Loucy (cell line): ENCODE data around the gene RPL19.

Experiments
- CTCF ChIP-seq: fragments of 200-600 bp; sonication (generic); conservative IDR thresholded peaks from 2 replicates; pipeline ENCODE4 v1.5.1; 2014; ENCODE audit warnings: mild to moderate bottlenecking, antibody characterized with exemption, low read length
- EZH2phosphoT487 ChIP-seq: fragments of 200-600 bp; IDR thresholded peaks from 2 replicates; pipeline ENCODE4 v1.6.1; 2018; ENCODE audit warnings: antibody characterized with exemption, mild to moderate bottlenecking, moderate library complexity, borderline replicate concordance

GRCh38 chr17:39237586-39237985, 37.5 kb downstream of the RPL19 start:
- TF ChIP-seq CTCF (no peak), EZH2phosphoT487 (no peak)
